Measurements from ENCODE around the gene PRUNE2.
A peak's percentile ranks its signal among the peaks of the same experiment; 100 is the strongest.

Gene PRUNE2

GRCh38 chr9:76573905-76574760 is 331.8 kb downstream of the PRUNE2 start:
- TF ChIP-seq CTCF (IDR thresholded peaks at IDR 0.05; ENCODE audit: low read depth, low read length): no peak
- DNase-seq (ENCODE audit: low read depth in 2 of 2): peak in 1 of 2 donors; percentile 22
- no peak overlapping the region for H3K4me3 ChIP-seq (replicated peaks in 1 of 2; ENCODE audit: low read depth in 2 of 2, low read length in 2 of 2)

GRCh38 chr9:76573408-76573807 is 332.5 kb downstream of the PRUNE2 start:
- no peak overlapping the region for H3K4me3 ChIP-seq (replicated peaks in 1 of 2; ENCODE audit: low read depth in 2 of 2, low read length in 2 of 2)
- no peak for TF ChIP-seq CTCF (IDR thresholded peaks at IDR 0.05; ENCODE audit: low read depth, low read length)
- DNase-seq (ENCODE audit: low read depth in 2 of 2): no peak

- DNase-seq (ENCODE audit: low read depth in 2 of 2): peak in 1 of 2 donors; percentile 18
- H3K4me3 ChIP-seq (replicated peaks in 1 of 2; ENCODE audit: low read depth in 2 of 2, low read length in 2 of 2): no peak overlapping the region
- no peak for TF ChIP-seq CTCF (IDR thresholded peaks at IDR 0.05; ENCODE audit: low read depth, low read length)
Observed at GRCh38 chr9:76572151-76572550, 333.8 kb downstream of the PRUNE2 start.

GRCh38 chr9:76571743-76572146 is 334.2 kb downstream of the PRUNE2 start:
- no peak for TF ChIP-seq CTCF (IDR thresholded peaks at IDR 0.05; ENCODE audit: low read depth, low read length)
- peak; percentile 11 to 33 for DNase-seq (ENCODE audit: low read depth in 2 of 2)
- peak overlapping the region; percentile 27 to 32 for H3K4me3 ChIP-seq (replicated peaks in 1 of 2; ENCODE audit: low read depth in 2 of 2, low read length in 2 of 2)

GRCh38 chr9:76571288-76571687 is 334.6 kb downstream of the PRUNE2 start:
- TF ChIP-seq CTCF (IDR thresholded peaks at IDR 0.05; ENCODE audit: low read depth, low read length): no peak
- H3K4me3 ChIP-seq (replicated peaks in 1 of 2; ENCODE audit: low read depth in 2 of 2, low read length in 2 of 2): peak overlapping the region; percentile 22 to 27
- peak; percentile 30 to 44 for DNase-seq (ENCODE audit: low read depth in 2 of 2)

GRCh38 chr9:76570826-76571225 is 335.1 kb downstream of the PRUNE2 start:
- H3K4me3 ChIP-seq (replicated peaks in 1 of 2; ENCODE audit: low read depth in 2 of 2, low read length in 2 of 2): no peak overlapping the region
- no peak for TF ChIP-seq CTCF (IDR thresholded peaks at IDR 0.05; ENCODE audit: low read depth, low read length)
- no peak for DNase-seq (ENCODE audit: low read depth in 2 of 2)

All from cardiac fibroblast (primary cell).